ENCODE results near the gene PRKCB.

The PRKCB gene

GRCh38 chr16:23996258-23996955, 160.6 kb downstream of the PRKCB start:
- Mint-ChIP-seq H3K27me3 (ENCODE audit: low read depth, poor library complexity) (peaks cover 32% of the 10 kb centered on the region), H3K9me3 (no peaks in the 10 kb centered on the region), H3K27ac (no peak overlapping the region), H3K4me3 (no peak overlapping the region), H3K36me3 (ENCODE audit: low read depth) (no peaks in the 10 kb centered on the region), H3K4me1 (no peaks in the 10 kb centered on the region)
- no peak for TF ChIP-seq CTCF (IDR thresholded peaks at IDR 0.05)
- no peak for DNase-seq

DNA sequence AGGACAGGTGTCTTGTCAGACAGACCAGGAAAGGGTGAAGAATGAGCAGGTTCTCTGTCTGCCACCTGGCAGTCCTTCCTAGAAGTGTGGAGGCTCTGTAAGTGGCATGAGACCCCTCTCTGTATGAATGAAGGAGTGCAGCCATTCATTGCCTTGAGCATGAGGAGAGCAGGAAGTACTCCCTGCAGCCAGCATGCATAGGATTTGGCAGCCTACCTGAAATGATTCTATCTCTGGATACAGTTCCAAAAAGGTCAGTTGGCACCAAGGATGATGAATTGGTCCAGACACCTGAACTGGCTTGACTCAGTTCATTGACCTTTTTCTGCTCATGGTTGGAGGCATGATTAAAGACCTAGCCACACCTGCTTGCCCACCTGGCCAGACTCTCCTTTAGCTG, 163.0 kb downstream of the PRKCB start:
- no peak overlapping the region for H3K27ac Mint-ChIP-seq
- H3K36me3 Mint-ChIP-seq (ENCODE audit: low read depth) = no peaks in the 10 kb centered on the region
- H3K4me1 Mint-ChIP-seq = no peaks in the 10 kb centered on the region
- no peak for TF ChIP-seq CTCF (IDR thresholded peaks at IDR 0.05)
- DNase-seq = no peak
- H3K27me3 Mint-ChIP-seq (ENCODE audit: low read depth, poor library complexity) = peaks cover 37% of the 10 kb centered on the region
- H3K4me3 Mint-ChIP-seq = no peak overlapping the region
- H3K9me3 Mint-ChIP-seq = no peaks in the 10 kb centered on the region

DNA sequence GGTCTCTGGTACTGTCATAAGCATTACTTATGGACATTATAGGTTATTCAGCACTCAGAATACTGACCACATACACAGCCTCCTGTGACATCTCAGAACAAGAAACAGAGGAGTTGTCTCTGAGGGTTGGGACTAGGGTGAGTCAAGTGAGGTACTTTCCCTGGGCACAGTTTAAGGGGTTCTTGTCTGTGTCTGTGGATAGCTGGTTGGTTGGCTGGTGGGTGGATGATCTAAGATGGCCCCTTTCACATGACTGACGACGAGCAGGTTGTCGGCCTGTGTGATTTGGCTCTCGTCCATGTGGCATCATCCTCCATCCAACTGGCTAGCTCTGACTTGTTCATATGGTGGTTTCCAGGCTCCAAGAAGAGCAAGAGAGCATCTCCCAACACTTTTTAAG, 163.9 kb downstream of the PRKCB start:
- Mint-ChIP-seq H3K27me3 (ENCODE audit: low read depth, poor library complexity) (peaks cover 39% of the 10 kb centered on the region), H3K36me3 (ENCODE audit: low read depth) (no peaks in the 10 kb centered on the region), H3K9me3 (no peaks in the 10 kb centered on the region), H3K4me1 (no peaks in the 10 kb centered on the region), H3K4me3 (no peak overlapping the region), H3K27ac (no peak overlapping the region)
- no peak for DNase-seq
- TF ChIP-seq CTCF (IDR thresholded peaks at IDR 0.05) = no peak

DNA sequence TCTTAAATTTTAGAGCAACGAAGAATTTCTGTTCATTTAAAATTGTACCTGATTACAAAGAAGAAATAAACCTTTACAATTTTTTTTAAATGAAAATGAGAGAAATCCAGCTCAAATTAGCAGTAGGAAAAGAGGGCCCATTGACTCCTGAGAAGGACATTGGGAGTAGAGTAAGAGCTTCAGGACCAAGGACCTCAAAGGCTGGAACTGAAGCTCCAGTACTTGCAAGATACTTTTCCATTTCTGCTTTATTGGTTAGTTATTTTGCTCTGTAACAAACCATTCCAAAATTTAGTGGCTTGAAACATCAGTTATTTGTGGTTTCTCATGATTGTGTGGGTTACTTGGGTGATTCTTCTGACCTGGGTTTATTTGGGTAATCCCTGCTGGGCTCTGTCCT, 165.9 kb downstream of the PRKCB start:
- Mint-ChIP-seq H3K4me1 (no peaks in the 10 kb centered on the region), H3K9me3 (no peaks in the 10 kb centered on the region), H3K27me3 (ENCODE audit: low read depth, poor library complexity) (peaks cover 37% of the 10 kb centered on the region), H3K36me3 (ENCODE audit: low read depth) (no peaks in the 10 kb centered on the region), H3K4me3 (no peak overlapping the region), H3K27ac (no peak overlapping the region)
- TF ChIP-seq CTCF (IDR thresholded peaks at IDR 0.05) = no peak
- DNase-seq = no peak

DNA sequence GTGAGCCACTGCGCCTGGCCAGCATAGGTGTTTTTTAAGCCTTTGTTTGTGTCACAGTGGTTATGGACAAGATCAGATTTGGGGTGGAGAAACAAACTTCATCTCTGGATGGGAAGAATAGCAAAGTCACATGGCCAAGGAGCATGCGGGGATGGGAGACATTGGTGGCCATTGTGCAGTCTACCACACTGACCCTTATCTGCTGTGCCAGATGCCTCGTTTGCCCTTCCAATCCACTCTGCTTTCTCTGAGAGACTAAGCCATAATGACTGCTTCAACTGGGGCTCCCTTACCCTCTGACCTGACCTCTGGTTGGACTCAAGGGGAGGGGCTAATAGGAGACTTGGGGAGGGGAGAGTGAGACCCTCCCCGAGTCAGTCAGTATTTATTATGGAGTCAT, 166.8 kb downstream of the PRKCB start:
- no peak for DNase-seq
- H3K27me3 Mint-ChIP-seq (ENCODE audit: low read depth, poor library complexity) = peaks cover 42% of the 10 kb centered on the region
- no peak overlapping the region for H3K4me3 Mint-ChIP-seq
- no peaks in the 10 kb centered on the region for H3K4me1 Mint-ChIP-seq
- TF ChIP-seq CTCF (IDR thresholded peaks at IDR 0.05) = no peak
- H3K36me3 Mint-ChIP-seq (ENCODE audit: low read depth) = no peaks in the 10 kb centered on the region
- no peak overlapping the region for H3K27ac Mint-ChIP-seq
- no peaks in the 10 kb centered on the region for H3K9me3 Mint-ChIP-seq

GRCh38 chr16:24005577-24005976, 169.8 kb downstream of the PRKCB start:
- H3K4me1 Mint-ChIP-seq = no peaks in the 10 kb centered on the region
- no peak for TF ChIP-seq CTCF (IDR thresholded peaks at IDR 0.05)
- DNase-seq = no peak
- no peak overlapping the region for H3K4me3 Mint-ChIP-seq
- H3K36me3 Mint-ChIP-seq (ENCODE audit: low read depth) = no peaks in the 10 kb centered on the region
- H3K27me3 Mint-ChIP-seq (ENCODE audit: low read depth, poor library complexity) = peaks cover 36% of the 10 kb centered on the region
- no peak overlapping the region for H3K27ac Mint-ChIP-seq
- H3K9me3 Mint-ChIP-seq = no peaks in the 10 kb centered on the region
